ENCODE results near the gene UCP3.

The UCP3 gene

GRCh38 chr11:74008373-74009229 is at the start of gene UCP3:
TSS of gene UCP3 (minus strand) at chr11:74009085. CDS start at chr11:74007042, 2,043 bp downstream.
- no peak for DNase-seq (ENCODE audit: extremely low read depth in 1 of 2, low read depth in 1 of 2)

- no peak for DNase-seq (ENCODE audit: extremely low read depth in 1 of 2, low read depth in 1 of 2)
These were observed 48.6 kb upstream of the UCP3 start for GRCh38 chr11:74057249-74058151.

DNA sequence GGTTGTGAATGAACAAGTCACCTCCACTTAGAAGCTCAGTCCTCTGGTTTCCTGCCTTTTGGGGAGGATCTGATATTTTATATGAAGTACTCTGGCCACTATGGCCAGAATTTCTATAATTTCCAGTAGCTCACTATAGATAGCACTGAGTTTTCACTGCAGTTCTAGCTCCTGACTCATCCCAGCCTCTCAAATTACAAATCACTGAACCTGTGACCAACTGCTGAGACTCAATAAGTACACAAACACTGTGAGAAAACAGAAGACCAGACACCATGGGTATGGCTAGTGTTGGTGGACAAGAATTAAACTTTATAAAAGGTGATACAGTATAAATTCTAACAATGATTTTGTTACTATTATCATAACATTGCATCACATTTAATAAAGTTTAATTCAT is 47.1 kb upstream of the UCP3 start:
- DNase-seq (ENCODE audit: extremely low read depth in 1 of 2, low read depth in 1 of 2) = no peak

GRCh38 chr11:74050465-74050864 is 41.6 kb upstream of the UCP3 start:
- no peak for DNase-seq (ENCODE audit: extremely low read depth in 1 of 2, low read depth in 1 of 2)

GRCh38 chr11:74048993-74049392 is 40.1 kb upstream of the UCP3 start:
- DNase-seq (ENCODE audit: extremely low read depth in 1 of 2, low read depth in 1 of 2) = no peak

- DNase-seq (ENCODE audit: extremely low read depth in 1 of 2, low read depth in 1 of 2) = no peak
These were observed 35.7 kb upstream of the UCP3 start for GRCh38 chr11:74044538-74044937.

GRCh38 chr11:74043450-74043849 is 34.6 kb upstream of the UCP3 start:
- no peak for DNase-seq (ENCODE audit: extremely low read depth in 1 of 2, low read depth in 1 of 2)

- no peak for DNase-seq (ENCODE audit: extremely low read depth in 1 of 2, low read depth in 1 of 2)
These were observed 28.4 kb upstream of the UCP3 start for GRCh38 chr11:74037309-74037708.

DNA sequence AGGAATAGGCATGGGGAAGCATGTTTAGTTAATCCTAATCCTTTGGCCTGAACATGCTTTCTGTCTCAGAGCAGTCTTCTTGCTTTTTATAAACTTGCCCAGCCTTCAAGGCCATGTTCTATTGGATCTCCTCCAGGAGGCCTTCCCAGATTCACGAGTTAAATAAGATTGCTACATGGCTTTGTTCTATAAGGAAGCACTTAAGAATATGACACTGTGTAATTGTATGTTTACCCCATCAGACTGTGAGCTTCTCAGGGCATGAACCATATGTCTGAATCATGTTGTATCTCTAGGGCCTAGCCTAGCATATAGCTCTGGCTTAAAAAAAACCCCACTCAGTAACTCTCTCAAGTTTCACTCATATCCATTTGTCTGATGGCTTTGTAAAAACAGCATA is 26.4 kb upstream of the UCP3 start:
- DNase-seq (ENCODE audit: extremely low read depth in 1 of 2, low read depth in 1 of 2) = no peak

GRCh38 chr11:74033046-74033445 is 24.2 kb upstream of the UCP3 start:
- DNase-seq (ENCODE audit: extremely low read depth in 1 of 2, low read depth in 1 of 2) = no peak

GRCh38 chr11:74030723-74031676 is 22.1 kb upstream of the UCP3 start:
- no peak for DNase-seq (ENCODE audit: extremely low read depth in 1 of 2, low read depth in 1 of 2)

DNA sequence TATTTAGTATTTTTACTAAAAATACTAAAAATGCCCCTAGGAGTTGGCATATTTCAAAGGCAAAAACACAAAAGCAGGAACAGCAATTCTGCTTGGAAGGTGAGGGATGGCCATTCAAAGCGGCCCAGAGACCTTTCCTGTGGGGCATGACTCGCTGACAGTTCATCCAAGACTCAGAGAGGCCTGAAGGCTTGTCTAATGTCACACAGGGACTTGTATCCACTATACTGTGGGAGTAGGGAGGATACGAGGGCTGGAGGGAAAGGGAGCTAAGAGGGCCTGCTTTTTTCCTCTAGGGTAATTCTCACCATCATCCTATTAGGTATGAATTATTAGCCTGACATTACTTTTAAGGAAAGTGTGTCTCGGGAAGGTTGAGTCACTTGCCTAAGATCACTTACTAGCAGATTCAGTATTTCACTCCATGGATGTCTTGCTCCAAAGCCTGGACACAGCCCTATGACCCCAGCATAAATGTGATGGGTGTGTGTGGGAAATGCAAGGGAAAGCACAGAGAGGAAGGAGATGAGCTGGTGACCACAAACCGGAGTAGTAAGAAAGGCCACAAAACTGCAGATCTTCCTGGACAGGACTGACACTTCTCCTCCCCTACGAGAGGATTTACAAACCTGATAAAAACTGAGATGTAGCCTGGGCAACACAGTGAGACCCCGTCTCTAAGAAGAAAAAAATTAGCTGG is 16.7 kb upstream of the UCP3 start:
- no peak for DNase-seq (ENCODE audit: extremely low read depth in 1 of 2, low read depth in 1 of 2)

- DNase-seq (ENCODE audit: extremely low read depth in 1 of 2, low read depth in 1 of 2) = no peak
These were observed 15.6 kb upstream of the UCP3 start for GRCh38 chr11:74024261-74025029.

DNA sequence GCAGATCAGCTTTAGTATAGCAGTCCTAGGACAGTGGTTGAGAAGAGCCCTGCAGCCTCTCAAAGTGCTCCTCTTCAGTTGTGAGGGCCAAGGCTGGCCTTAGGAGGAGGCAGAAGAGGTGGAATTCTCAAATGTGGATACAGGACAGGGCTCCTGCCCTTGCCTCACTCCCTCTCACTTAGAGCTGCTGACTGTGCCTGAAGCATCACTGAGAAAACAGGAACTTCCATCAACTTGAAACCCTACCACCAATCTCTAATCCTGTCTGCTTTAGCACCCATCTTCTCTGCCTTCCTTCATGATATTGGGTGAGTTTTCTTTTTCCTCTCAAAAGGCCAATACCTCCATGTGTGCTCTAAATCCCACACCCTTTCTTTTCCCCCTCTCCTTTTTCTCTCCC is 14.4 kb upstream of the UCP3 start:
- DNase-seq (ENCODE audit: extremely low read depth in 1 of 2, low read depth in 1 of 2) = no peak

- no peak for DNase-seq (ENCODE audit: extremely low read depth in 1 of 2, low read depth in 1 of 2)
These were observed 13.7 kb upstream of the UCP3 start for GRCh38 chr11:74022546-74022945.

DNA sequence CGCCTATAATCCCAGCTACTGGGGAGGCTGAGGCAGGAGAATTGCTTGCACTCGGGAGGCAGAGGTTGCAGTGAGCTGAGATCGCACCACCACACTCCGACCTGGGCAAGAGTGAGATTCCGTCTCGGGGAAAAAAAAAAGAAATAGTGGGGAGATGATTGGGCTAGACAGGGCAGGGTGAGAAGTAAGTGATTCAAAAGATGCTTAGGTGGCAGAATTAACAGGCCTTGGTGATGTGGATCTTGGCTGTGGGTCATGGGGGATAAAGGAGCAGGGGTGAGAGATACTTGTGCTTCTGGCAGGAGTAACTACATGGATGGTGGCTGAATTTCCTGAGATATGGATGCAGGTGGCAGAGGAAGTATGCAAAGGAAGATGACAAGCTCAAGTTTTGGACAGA is 13.1 kb upstream of the UCP3 start:
- no peak for DNase-seq (ENCODE audit: extremely low read depth in 1 of 2, low read depth in 1 of 2)

- no peak for DNase-seq (ENCODE audit: extremely low read depth in 1 of 2, low read depth in 1 of 2)
These were observed 11.7 kb upstream of the UCP3 start for GRCh38 chr11:74020539-74020938.

DNA sequence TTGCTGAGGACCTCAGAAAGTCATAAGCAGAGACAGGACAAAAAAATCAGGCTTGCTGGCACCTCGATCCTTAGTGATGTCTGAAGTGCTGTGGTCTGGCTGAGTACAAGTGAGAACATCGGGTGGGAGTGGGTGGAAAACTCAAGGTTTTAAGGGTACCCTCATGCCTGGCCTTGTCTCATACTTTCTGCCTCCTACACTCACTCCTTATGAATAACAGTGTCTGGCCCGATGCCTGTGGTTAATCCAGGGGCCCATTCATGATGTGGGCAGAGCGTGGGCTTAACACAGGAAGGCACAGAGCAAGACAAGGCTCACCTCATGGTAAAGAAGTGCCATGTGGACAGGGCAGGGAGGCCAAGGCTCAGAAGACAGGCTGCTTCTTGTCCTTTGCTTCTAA is 11.0 kb upstream of the UCP3 start:
- DNase-seq (ENCODE audit: extremely low read depth in 1 of 2, low read depth in 1 of 2) = no peak

GRCh38 chr11:74019104-74019738 is 10.3 kb upstream of the UCP3 start:
- DNase-seq (ENCODE audit: extremely low read depth in 1 of 2, low read depth in 1 of 2) = no peak

Data from activated CD8-positive, alpha-beta memory T cell treated with anti-CD3 and anti-CD28 coated beads for 1 hour (primary cell).